ENCODE measurements around the gene TLCD2. TPM values are rescaled to one million over a fixed set of nuclear protein-coding genes. Genes with fewer than 3 reads are reported as not detected.
A peak's percentile ranks its signal among the peaks of the same experiment; 100 is the strongest.

The TLCD2 gene
- total RNA-seq, 1 experiment from 2014 or later = 1.9 TPM

DNA sequence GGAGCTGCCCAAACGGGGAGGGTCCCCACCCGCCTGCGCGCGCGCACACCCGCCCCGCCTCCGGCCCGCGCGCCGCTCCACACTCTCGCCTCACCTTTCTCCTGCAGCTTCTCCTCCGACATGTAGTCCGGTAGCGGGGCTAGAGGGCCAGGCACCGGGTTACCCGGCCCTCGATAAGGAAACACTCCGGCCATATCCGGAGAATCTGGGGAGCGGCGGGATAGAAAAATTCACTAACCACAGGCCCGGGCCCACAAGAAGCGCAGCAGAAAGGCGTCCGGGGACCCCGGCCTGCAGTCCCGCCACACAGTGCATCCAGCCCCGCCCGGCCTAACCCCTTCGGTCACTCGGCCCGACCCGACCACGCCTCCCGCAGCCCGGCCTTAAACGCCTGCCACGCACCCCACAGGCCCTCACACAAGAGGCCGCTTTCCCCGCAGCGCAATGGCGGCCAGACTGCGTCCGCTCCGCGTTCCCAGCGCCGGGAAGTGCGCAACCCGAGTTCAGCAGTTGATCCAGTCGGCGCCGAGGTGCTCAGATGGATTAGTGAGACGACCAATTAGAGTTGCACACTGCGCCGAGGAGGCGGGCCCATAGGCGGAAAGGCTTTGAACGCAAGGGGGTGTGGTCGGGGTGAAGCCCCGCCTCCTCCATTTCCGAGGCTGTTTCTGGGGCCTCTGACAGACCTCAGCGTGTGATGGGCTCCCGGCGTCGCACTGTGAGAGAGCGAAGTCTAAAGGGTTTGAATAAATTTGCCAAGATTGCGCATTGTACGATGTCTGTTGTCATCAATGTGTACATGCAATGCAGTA lies 25.6 kb downstream of the TLCD2 start, which contains the start of gene PRPF8 (continued):
- TF ChIP-seq ATF1 (CRISPR knock-in tag; IDR thresholded peaks at IDR 0.05) = no peak
- TF ChIP-seq PRRX2 (CRISPR knock-in tag; IDR thresholded peaks at IDR 0.05) = no peak
- TF ChIP-seq, protein P1, sequence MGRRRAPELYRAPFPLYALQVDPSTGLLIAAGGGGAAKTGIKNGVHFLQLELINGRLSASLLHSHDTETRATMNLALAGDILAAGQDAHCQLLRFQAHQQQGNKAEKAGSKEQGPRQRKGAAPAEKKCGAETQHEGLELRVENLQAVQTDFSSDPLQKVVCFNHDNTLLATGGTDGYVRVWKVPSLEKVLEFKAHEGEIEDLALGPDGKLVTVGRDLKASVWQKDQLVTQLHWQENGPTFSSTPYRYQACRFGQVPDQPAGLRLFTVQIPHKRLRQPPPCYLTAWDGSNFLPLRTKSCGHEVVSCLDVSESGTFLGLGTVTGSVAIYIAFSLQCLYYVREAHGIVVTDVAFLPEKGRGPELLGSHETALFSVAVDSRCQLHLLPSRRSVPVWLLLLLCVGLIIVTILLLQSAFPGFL (CRISPR knock-in tag; IDR thresholded peaks at IDR 0.05; ENCODE audit: borderline replicate concordance) = no peak
- TF ChIP-seq, protein P2, sequence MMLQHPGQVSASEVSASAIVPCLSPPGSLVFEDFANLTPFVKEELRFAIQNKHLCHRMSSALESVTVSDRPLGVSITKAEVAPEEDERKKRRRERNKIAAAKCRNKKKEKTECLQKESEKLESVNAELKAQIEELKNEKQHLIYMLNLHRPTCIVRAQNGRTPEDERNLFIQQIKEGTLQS (CRISPR knock-in tag; conservative IDR thresholded peaks at IDR 0.05) = no peak
- TF ChIP-seq FOXK1 (CRISPR knock-in tag; IDR thresholded peaks at IDR 0.05) = peak; percentile 56; the same call in 1 of the 2 replicates
- no peak; the same call in 1 of the 2 replicates for TF ChIP-seq KAT7 (CRISPR knock-in tag; IDR thresholded peaks at IDR 0.05; ENCODE audit: borderline replicate concordance)
- TF ChIP-seq ZNF416 (CRISPR knock-in tag; IDR thresholded peaks at IDR 0.05) = no peak
- TF ChIP-seq FOXP1 (CRISPR knock-in tag; IDR thresholded peaks at IDR 0.05; ENCODE audit: borderline replicate concordance) = no peak
- TF ChIP-seq, protein P3, sequence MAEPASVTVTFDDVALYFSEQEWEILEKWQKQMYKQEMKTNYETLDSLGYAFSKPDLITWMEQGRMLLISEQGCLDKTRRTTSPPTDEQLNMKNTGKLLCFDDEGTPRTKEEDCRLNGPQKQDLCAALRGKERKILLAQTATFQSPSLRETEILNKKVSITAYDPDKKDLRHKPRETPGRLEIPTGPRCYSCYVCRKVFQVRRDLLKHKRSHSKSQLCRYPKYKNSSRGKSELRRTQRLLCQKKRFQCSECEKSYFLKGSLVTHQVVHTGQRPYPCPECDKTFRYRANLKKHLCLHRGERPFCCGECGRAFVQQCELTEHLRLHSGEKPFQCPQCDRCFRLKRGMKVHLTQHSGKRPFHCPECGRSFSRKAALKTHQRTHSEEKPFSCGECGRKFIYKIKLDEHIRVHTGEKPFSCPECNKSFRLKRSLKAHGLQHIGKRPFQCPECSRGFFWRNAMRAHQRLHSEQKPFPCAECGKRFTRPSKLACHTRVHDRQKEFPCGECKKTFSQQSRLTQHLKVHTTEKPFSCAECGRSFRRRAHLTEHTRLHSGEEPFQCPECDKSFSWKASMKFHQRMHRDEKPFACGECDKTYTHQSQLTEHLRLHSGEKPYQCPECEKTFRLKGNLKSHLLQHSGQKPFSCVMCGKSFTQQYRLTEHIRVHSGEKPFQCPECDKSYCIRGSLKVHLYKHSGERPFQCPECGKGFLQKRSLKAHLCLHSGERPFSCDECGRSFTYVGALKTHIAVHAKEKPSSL (CRISPR knock-in tag; conservative IDR thresholded peaks at IDR 0.05) = no peak
- TF ChIP-seq, protein P4, sequence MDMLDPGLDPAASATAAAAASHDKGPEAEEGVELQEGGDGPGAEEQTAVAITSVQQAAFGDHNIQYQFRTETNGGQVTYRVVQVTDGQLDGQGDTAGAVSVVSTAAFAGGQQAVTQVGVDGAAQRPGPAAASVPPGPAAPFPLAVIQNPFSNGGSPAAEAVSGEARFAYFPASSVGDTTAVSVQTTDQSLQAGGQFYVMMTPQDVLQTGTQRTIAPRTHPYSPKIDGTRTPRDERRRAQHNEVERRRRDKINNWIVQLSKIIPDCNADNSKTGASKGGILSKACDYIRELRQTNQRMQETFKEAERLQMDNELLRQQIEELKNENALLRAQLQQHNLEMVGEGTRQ (CRISPR knock-in tag; IDR thresholded peaks at IDR 0.05) = peak; percentile 22; the same call in 1 of the 2 replicates

DNA sequence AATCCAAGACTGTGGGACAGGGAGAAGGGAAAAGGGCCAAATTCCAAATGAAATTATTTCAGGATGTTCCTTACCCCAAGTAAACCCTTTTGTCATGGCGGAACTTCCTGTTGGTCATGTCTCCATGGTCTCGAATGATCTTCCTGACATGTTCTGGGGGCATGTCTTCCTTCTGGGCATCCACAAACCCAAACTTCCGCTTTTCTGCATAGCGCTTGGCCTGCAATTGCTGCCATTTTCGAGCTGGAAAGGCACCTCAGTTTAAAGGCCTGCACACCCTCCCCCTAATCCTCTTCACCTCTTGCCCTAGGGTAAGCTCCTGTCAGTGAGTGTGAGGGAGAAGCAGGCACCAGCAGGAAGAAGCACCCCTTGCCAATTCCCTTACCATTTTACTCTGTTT lies 26.7 kb downstream of the TLCD2 start:
- ChIA-PET CTCF (interaction anchor here (1.1 to 1.4 kb wide), 3 partner anchors 10 to 34 kb away, joined by 3 to 11 read pairs (median 6); partner anchors contain the start of gene RILP), POLR2A (interaction anchor here (1.1 to 1.7 kb wide), 3 partner anchors 14 to 34 kb away, joined by 5 to 9 read pairs (median 6); partner anchors contain the start of gene RILP)
- ATAC-seq (no peak), DNase-seq (ENCODE audit: low spot score) (no peak)
- H3K4me1 Mint-ChIP-seq = peaks cover 13% of the 10 kb centered on the region
- H3K36me3 Mint-ChIP-seq = peaks cover 57% of the 10 kb centered on the region
- no peaks in the 10 kb centered on the region for H3K27me3 Mint-ChIP-seq (ENCODE audit: low read depth)
- 0 out of 2 replicates have a peak overlapping the region, but pooled peaks have one; percentile 87 for H3K27ac Mint-ChIP-seq
- no peaks in the 10 kb centered on the region; the same call in 1 of the 2 replicates for H3K9me3 Mint-ChIP-seq
- H3K4me3 Mint-ChIP-seq = peak overlapping the region; percentile 95
- TF ChIP-seq, protein P5, sequence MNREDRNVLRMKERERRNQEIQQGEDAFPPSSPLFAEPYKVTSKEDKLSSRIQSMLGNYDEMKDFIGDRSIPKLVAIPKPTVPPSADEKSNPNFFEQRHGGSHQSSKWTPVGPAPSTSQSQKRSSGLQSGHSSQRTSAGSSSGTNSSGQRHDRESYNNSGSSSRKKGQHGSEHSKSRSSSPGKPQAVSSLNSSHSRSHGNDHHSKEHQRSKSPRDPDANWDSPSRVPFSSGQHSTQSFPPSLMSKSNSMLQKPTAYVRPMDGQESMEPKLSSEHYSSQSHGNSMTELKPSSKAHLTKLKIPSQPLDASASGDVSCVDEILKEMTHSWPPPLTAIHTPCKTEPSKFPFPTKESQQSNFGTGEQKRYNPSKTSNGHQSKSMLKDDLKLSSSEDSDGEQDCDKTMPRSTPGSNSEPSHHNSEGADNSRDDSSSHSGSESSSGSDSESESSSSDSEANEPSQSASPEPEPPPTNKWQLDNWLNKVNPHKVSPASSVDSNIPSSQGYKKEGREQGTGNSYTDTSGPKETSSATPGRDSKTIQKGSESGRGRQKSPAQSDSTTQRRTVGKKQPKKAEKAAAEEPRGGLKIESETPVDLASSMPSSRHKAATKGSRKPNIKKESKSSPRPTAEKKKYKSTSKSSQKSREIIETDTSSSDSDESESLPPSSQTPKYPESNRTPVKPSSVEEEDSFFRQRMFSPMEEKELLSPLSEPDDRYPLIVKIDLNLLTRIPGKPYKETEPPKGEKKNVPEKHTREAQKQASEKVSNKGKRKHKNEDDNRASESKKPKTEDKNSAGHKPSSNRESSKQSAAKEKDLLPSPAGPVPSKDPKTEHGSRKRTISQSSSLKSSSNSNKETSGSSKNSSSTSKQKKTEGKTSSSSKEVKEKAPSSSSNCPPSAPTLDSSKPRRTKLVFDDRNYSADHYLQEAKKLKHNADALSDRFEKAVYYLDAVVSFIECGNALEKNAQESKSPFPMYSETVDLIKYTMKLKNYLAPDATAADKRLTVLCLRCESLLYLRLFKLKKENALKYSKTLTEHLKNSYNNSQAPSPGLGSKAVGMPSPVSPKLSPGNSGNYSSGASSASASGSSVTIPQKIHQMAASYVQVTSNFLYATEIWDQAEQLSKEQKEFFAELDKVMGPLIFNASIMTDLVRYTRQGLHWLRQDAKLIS (CRISPR knock-in tag; IDR thresholded peaks at IDR 0.05; ENCODE audit: borderline replicate concordance) = no peak
- TF ChIP-seq, protein P6, sequence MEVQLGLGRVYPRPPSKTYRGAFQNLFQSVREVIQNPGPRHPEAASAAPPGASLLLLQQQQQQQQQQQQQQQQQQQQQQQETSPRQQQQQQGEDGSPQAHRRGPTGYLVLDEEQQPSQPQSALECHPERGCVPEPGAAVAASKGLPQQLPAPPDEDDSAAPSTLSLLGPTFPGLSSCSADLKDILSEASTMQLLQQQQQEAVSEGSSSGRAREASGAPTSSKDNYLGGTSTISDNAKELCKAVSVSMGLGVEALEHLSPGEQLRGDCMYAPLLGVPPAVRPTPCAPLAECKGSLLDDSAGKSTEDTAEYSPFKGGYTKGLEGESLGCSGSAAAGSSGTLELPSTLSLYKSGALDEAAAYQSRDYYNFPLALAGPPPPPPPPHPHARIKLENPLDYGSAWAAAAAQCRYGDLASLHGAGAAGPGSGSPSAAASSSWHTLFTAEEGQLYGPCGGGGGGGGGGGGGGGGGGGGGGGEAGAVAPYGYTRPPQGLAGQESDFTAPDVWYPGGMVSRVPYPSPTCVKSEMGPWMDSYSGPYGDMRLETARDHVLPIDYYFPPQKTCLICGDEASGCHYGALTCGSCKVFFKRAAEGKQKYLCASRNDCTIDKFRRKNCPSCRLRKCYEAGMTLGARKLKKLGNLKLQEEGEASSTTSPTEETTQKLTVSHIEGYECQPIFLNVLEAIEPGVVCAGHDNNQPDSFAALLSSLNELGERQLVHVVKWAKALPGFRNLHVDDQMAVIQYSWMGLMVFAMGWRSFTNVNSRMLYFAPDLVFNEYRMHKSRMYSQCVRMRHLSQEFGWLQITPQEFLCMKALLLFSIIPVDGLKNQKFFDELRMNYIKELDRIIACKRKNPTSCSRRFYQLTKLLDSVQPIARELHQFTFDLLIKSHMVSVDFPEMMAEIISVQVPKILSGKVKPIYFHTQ (CRISPR knock-in tag; IDR thresholded peaks at IDR 0.05) = no peak
- no peak for TF ChIP-seq MYBL2 (CRISPR knock-in tag; IDR thresholded peaks at IDR 0.05)
- no peak for TF ChIP-seq ZNF317 (CRISPR knock-in tag; IDR thresholded peaks at IDR 0.05; ENCODE audit: borderline replicate concordance, low read depth)
- no peak for TF ChIP-seq JAZF1 (CRISPR knock-in tag; IDR thresholded peaks at IDR 0.05)
- no peak for TF ChIP-seq SMAD3 (CRISPR knock-in tag; IDR thresholded peaks at IDR 0.05; ENCODE audit: borderline replicate concordance)
- no peak for TF ChIP-seq NR1H2 (CRISPR knock-in tag; IDR thresholded peaks at IDR 0.05)
- TF ChIP-seq SMAD4 (CRISPR knock-in tag; IDR thresholded peaks at IDR 0.05) = no peak
- TF ChIP-seq, protein P7, sequence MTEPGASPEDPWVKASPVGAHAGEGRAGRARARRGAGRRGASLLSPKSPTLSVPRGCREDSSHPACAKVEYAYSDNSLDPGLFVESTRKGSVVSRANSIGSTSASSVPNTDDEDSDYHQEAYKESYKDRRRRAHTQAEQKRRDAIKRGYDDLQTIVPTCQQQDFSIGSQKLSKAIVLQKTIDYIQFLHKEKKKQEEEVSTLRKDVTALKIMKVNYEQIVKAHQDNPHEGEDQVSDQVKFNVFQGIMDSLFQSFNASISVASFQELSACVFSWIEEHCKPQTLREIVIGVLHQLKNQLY (CRISPR knock-in tag; IDR thresholded peaks at IDR 0.05) = no peak
- no peak for TF ChIP-seq NFYB (CRISPR knock-in tag; conservative IDR thresholded peaks at IDR 0.05; ENCODE audit: low read depth)
- TF ChIP-seq NR3C1 (CRISPR knock-in tag; conservative IDR thresholded peaks at IDR 0.05; ENCODE audit: low read depth) = no peak
- no peak for TF ChIP-seq FOXP1 (CRISPR knock-in tag; IDR thresholded peaks at IDR 0.05; ENCODE audit: borderline replicate concordance)

Measured in WTC11 (cell line).